Upper lobe of left lung (tissue), 4 donors: Measurements from ENCODE around the gene AOC3.

Source experiments
- EP300 ChIP-seq, 4 donors: sonication (generic); formaldehyde crosslinking; IDR thresholded peaks; one replicate each; pipeline ENCODE4 v1.5.1; 2017; ENCODE audit warnings: antibody characterized with exemption in 4 of 4, control low read depth in 2 of 4
- POLR2A ChIP-seq, 4 donors: fragments of 450-650 bp; IDR thresholded peaks; one replicate each; pipeline ENCODE4 v1.5.1; 2016 to 2017; ENCODE audit warnings: antibody characterized with exemption in 4 of 4, mild to moderate bottlenecking in 2 of 4
- TF ChIP-seq, protein P1 (sequence below), 6 experiments: fragments of 450-650 bp in 4 of 6; fragments of 200-600 bp in 2 of 6; sonication (generic) in 2 of 6; IDR thresholded peaks; one replicate each; pipeline ENCODE4 v1.5.1; 2016 to 2019; ENCODE audit warnings: antibody characterized with exemption in 6 of 6

- TF ChIP-seq, protein P1, sequence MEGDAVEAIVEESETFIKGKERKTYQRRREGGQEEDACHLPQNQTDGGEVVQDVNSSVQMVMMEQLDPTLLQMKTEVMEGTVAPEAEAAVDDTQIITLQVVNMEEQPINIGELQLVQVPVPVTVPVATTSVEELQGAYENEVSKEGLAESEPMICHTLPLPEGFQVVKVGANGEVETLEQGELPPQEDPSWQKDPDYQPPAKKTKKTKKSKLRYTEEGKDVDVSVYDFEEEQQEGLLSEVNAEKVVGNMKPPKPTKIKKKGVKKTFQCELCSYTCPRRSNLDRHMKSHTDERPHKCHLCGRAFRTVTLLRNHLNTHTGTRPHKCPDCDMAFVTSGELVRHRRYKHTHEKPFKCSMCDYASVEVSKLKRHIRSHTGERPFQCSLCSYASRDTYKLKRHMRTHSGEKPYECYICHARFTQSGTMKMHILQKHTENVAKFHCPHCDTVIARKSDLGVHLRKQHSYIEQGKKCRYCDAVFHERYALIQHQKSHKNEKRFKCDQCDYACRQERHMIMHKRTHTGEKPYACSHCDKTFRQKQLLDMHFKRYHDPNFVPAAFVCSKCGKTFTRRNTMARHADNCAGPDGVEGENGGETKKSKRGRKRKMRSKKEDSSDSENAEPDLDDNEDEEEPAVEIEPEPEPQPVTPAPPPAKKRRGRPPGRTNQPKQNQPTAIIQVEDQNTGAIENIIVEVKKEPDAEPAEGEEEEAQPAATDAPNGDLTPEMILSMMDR (IDR thresholded peaks at IDR 0.05) = no peak
- TF ChIP-seq POLR2A (IDR thresholded peaks at IDR 0.05) (no peak), EP300 (IDR thresholded peaks at IDR 0.05) (no peak)
These were observed 17.3 kb downstream of the AOC3 start for GRCh38 chr17:42868338-42868737.
